Stimulated activated naive B cell treated with anti-CD40 and anti-IgM and Interleukin-4, amounts not matched to agents 10 μg/mL and 1 μg/mL and 100 μg/mL, for 72 hours (primary cell): ENCODE data around the gene C20orf144.
"Not testable (repeated sequence)": the region's sequence is repeated elsewhere in the genome, so short reads cannot be mapped to it uniquely, and the experiment has no call there.

Experiments used
- ATAC-seq, 2 donors: fragments of 150-1000 bp; cut with Tn5 transposase; replicated peaks; 2 replicates each; pipeline ENCODE4 v1.10.0; 2021; ENCODE audit warnings: moderate library complexity in 1 of 2
- DNase-seq: peaks from one replicate; pipeline ENCODE4 v3.0.0; 2021
- H3K27ac Mint-ChIP-seq: one replicate; pipeline ENCODE4 v1.8.0; 2022; ENCODE audit warnings: mild to moderate bottlenecking, mixed read lengths
- H3K27me3 Mint-ChIP-seq, 2 donors: one replicate each; pipeline ENCODE4 v1.8.0; 2022; ENCODE audit warnings: mixed read lengths in 2 of 2
- H3K36me3 Mint-ChIP-seq, 2 donors: one replicate each; pipeline ENCODE4 v1.8.0; 2022; ENCODE audit warnings: mixed read lengths in 2 of 2, mild to moderate bottlenecking in 1 of 2
- H3K4me1 Mint-ChIP-seq, 2 donors: one replicate each; pipeline ENCODE4 v1.8.0; 2022; ENCODE audit warnings: mixed read lengths in 2 of 2, mild to moderate bottlenecking in 1 of 2
- H3K4me3 Mint-ChIP-seq, 2 donors: one replicate each; pipeline ENCODE4 v1.8.0; 2022; ENCODE audit warnings: mild to moderate bottlenecking in 2 of 2, mixed read lengths in 2 of 2, moderate library complexity in 1 of 2
- H3K9me3 Mint-ChIP-seq, 2 donors: one replicate each; pipeline ENCODE4 v1.8.0; 2022; ENCODE audit warnings: mixed read lengths in 2 of 2, mild to moderate bottlenecking in 1 of 2

The C20orf144 gene

DNA sequence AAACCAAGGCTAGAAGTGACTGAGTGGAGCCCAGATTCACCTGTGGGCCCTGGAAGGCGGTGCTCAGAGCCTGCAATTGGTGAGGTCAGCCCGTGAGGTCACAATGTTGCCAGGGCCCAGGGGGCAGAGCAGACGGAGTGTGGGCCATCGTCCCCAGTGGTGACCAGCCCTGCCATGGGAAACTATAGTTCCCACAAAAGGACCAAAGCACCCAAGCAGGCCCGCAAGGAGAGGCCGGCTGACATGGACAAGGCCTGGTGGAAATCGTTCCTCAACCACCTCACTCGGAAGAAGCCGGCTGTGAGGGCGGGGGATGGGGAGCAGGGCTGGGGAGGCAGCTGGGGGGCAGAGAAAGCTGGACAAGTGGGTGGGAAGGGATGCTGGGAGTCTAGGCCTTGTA lies at the start of gene C20orf144:
TSS of gene C20orf144 (plus strand) at position 156 of the 400 bp plus-strand sequence. CDS start at position 175, 19 bp downstream.
- H3K27ac Mint-ChIP-seq: peak within 1 kb of the TSS; percentile 81
- peaks cover 4 to 6% of the 10 kb centered on the region in 2 donors for H3K36me3 Mint-ChIP-seq
- no peak for ATAC-seq
- H3K4me3 Mint-ChIP-seq: peak within 1 kb of the TSS; percentile 84 to 89
- no peaks in the 10 kb centered on the region for H3K27me3 Mint-ChIP-seq
- DNase-seq: no peak
- H3K9me3 Mint-ChIP-seq: no peaks in the 10 kb centered on the region
- H3K4me1 Mint-ChIP-seq: peaks cover 23 to 34% of the 10 kb centered on the region in 2 donors

DNA sequence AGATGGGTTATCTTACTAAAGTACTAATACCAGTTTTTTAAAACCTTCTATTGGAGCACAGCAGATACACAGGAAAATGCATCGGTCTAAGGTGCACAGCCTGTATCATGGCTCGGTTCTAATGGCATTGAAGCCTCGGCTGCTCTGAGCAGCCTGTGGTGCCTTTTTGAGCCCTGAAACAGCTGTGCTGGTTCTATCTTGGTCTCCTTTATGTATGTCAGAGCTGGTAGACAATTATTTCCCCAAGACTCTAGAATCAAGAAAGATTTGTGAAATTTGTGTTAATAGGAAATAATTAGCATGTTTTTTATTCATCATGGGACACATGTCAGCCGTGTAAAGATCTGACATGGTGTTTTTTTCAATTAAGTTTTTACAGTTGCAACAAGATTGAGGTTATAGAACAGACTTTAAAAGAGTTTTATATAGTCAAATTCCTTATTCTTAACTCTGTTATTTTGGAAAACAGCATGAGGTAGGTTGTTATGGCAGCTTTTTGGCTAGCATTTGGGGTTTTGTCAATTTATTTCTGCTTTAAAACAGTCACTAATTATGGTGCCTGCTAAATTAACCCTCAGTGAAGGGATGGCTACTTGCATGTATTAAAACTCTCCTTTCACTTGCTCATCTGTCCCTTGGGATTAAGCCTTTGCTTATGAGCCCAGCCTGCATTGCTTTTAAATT lies 40.3 kb upstream of the C20orf144 start:
- Mint-ChIP-seq H3K4me3 (no peak overlapping the region), H3K27ac (no peak overlapping the region), H3K27me3 (no peaks in the 10 kb centered on the region), H3K36me3 (peaks cover 32 to 49% of the 10 kb centered on the region in 2 donors), H3K9me3 (peaks cover 0 to 1% of the 10 kb centered on the region in 2 donors), H3K4me1 (peaks cover 7 to 9% of the 10 kb centered on the region in 2 donors)
- no peak for ATAC-seq
- DNase-seq: no peak

- Mint-ChIP-seq H3K4me3 (no peak overlapping the region), H3K9me3 (peaks cover 0 to 3% of the 10 kb centered on the region in 2 donors), H3K36me3 (peaks cover 35 to 58% of the 10 kb centered on the region in 2 donors), H3K4me1 (peaks cover 7 to 9% of the 10 kb centered on the region in 2 donors), H3K27me3 (no peaks in the 10 kb centered on the region), H3K27ac (no peak overlapping the region)
- DNase-seq (no peak), ATAC-seq (no peak)
Observed at GRCh38 chr20:33622705-33623365, 39.3 kb upstream of the C20orf144 start.

DNA sequence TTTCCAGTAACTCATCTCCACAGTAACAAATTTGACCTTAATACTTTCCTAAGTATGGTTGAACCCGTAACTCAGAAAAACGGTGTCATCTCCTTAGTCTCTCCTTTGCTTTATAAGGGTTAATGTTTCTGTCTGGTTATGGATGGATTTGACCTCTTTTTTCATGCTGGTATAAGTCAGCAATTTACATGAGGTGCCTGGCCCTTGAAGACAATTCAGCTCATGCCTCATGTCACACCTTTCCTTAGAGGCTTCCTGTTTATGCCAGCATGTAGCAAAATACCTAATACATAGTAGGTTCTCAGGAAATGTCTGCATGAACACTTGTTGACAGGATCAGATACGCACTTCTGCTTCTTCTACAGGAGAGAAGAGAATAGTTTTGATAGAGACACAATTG lies 37.7 kb upstream of the C20orf144 start:
- H3K4me1 Mint-ChIP-seq: peaks cover 7 to 9% of the 10 kb centered on the region in 2 donors
- ATAC-seq (no peak), DNase-seq (no peak)
- no peak overlapping the region for H3K27ac Mint-ChIP-seq
- H3K4me3 Mint-ChIP-seq: no peak overlapping the region
- peaks cover 0 to 3% of the 10 kb centered on the region in 2 donors for H3K9me3 Mint-ChIP-seq
- peaks cover 40 to 65% of the 10 kb centered on the region in 2 donors for H3K36me3 Mint-ChIP-seq
- H3K27me3 Mint-ChIP-seq: no peaks in the 10 kb centered on the region

GRCh38 chr20:33626190-33626589 lies 35.9 kb upstream of the C20orf144 start:
- H3K36me3 Mint-ChIP-seq: peaks cover 53 to 77% of the 10 kb centered on the region in 2 donors
- H3K27me3 Mint-ChIP-seq: no peaks in the 10 kb centered on the region
- peaks cover 7 to 9% of the 10 kb centered on the region in 2 donors for H3K4me1 Mint-ChIP-seq
- no peak overlapping the region for H3K27ac Mint-ChIP-seq
- DNase-seq: no peak
- ATAC-seq: no peak
- H3K9me3 Mint-ChIP-seq: peaks cover 0 to 3% of the 10 kb centered on the region in 2 donors
- no peak overlapping the region for H3K4me3 Mint-ChIP-seq

GRCh38 chr20:33627577-33628216 lies 34.4 kb upstream of the C20orf144 start:
- no peak overlapping the region for H3K27ac Mint-ChIP-seq
- peaks cover 0 to 3% of the 10 kb centered on the region in 2 donors for H3K9me3 Mint-ChIP-seq
- no peak overlapping the region for H3K4me3 Mint-ChIP-seq
- no peak for ATAC-seq
- DNase-seq: no peak
- H3K4me1 Mint-ChIP-seq: peaks cover 7 to 9% of the 10 kb centered on the region in 2 donors
- H3K36me3 Mint-ChIP-seq: peaks cover 53 to 81% of the 10 kb centered on the region in 2 donors
- no peaks in the 10 kb centered on the region for H3K27me3 Mint-ChIP-seq

- peaks cover 40 to 64% of the 10 kb centered on the region in 2 donors for H3K36me3 Mint-ChIP-seq
- H3K27ac Mint-ChIP-seq: no peak overlapping the region
- ATAC-seq (no peak), DNase-seq (no peak)
- peaks cover 3 to 4% of the 10 kb centered on the region in 2 donors for H3K4me1 Mint-ChIP-seq
- no peaks in the 10 kb centered on the region for H3K27me3 Mint-ChIP-seq
- no peak overlapping the region for H3K4me3 Mint-ChIP-seq
- peaks cover 0 to 1% of the 10 kb centered on the region in 2 donors for H3K9me3 Mint-ChIP-seq
Observed at GRCh38 chr20:33629533-33629932, 32.6 kb upstream of the C20orf144 start.

DNA sequence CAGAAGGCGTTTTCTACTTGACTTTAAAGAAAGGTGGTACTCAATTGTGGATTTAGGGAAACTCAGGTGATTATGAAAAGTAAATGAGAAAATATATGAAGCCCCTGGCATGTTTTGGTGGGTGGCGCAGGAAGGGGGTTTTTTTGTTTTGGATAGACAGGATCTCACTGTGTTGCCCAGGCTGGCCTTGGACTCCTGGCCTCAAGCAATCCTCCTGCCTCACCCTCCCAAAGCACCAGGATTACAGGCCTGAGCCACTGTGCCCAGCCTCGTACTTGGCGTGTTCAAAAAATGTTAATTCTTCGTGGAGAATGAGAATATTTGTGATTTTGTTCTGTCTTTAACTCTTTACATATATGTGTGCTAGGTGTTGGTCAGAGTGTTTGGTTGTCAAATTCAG lies 32.1 kb upstream of the C20orf144 start:
- Mint-ChIP-seq H3K27me3 (no peaks in the 10 kb centered on the region), H3K4me3 (no peak overlapping the region), H3K36me3 (peaks cover 40 to 60% of the 10 kb centered on the region in 2 donors), H3K9me3 (peaks cover 0 to 1% of the 10 kb centered on the region in 2 donors), H3K27ac (no peak overlapping the region), H3K4me1 (peaks cover 0 to 2% of the 10 kb centered on the region in 2 donors)
- no peak for DNase-seq
- no peak for ATAC-seq

- Mint-ChIP-seq H3K4me3 (no peak overlapping the region), H3K27me3 (no peaks in the 10 kb centered on the region), H3K27ac (no peak overlapping the region), H3K4me1 (no peaks in the 10 kb centered on the region), H3K9me3 (peaks cover 0 to 1% of the 10 kb centered on the region in 2 donors), H3K36me3 (peaks cover 35 to 54% of the 10 kb centered on the region in 2 donors)
- DNase-seq (no peak), ATAC-seq (no peak)
Observed at GRCh38 chr20:33630507-33630906, 31.6 kb upstream of the C20orf144 start.

GRCh38 chr20:33631910-33632309 lies 30.2 kb upstream of the C20orf144 start:
- not testable (repeated sequence) for H3K9me3 Mint-ChIP-seq, DNase-seq, H3K27ac Mint-ChIP-seq, H3K4me3 Mint-ChIP-seq, H3K27me3 Mint-ChIP-seq, H3K4me1 Mint-ChIP-seq, ATAC-seq
- H3K36me3 Mint-ChIP-seq: peaks cover 33 to 45% of the 10 kb centered on the region in 2 donors

DNA sequence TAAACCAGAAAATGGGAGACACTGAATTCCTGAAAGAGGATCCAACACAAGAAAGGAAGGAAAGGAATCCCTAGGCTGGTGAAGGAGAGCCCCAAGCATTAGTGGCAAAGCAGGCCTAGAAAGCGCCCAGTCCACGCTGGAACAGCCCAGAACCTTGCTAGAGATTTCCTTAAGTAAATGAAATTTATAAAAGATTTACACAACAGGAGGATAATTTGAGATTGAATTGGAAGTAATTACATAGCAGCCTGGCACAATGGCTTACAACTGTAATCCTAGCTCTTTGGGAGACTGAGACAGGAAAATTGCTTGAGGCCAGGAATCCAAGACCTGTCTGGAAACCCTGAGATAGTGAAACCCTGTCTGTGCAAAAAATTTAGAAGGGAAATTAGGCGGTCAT lies 26.8 kb upstream of the C20orf144 start:
- Mint-ChIP-seq H3K4me1 (no peaks in the 10 kb centered on the region), H3K36me3 (peaks cover 33 to 38% of the 10 kb centered on the region in 2 donors), H3K27ac (no peak overlapping the region), H3K4me3 (no peak overlapping the region), H3K27me3 (no peaks in the 10 kb centered on the region), H3K9me3 (no peaks in the 10 kb centered on the region)
- DNase-seq (no peak), ATAC-seq (no peak)

DNA sequence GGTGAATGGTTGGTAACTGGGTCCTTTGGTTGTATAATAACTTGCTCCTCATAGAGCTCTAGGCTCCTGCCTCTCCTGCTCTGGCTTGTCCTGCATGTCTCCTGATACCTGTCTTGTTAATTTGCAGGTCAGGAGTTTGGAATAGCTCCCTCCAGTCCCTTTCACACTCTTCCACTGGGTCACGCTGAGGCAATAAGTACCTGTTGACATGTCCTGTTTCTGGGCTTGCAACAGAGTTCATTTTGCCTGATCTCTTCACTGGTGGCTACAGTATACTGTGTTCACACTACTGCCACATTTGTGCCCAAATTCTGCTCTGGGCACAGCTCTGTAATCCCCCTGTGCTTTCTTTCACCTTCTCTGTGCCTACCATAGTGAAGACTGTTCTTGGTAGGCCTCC lies 25.4 kb upstream of the C20orf144 start:
- H3K27me3 Mint-ChIP-seq: no peaks in the 10 kb centered on the region
- DNase-seq (no peak), ATAC-seq (no peak)
- no peak overlapping the region for H3K4me3 Mint-ChIP-seq
- H3K9me3 Mint-ChIP-seq: no peaks in the 10 kb centered on the region
- no peak overlapping the region for H3K27ac Mint-ChIP-seq
- no peaks in the 10 kb centered on the region for H3K4me1 Mint-ChIP-seq
- H3K36me3 Mint-ChIP-seq: peaks cover 31 to 40% of the 10 kb centered on the region in 2 donors

GRCh38 chr20:33640287-33640686 lies 21.8 kb upstream of the C20orf144 start:
- ATAC-seq: no peak
- Mint-ChIP-seq H3K9me3 (no peaks in the 10 kb centered on the region), H3K4me3 (no peak overlapping the region), H3K27me3 (no peaks in the 10 kb centered on the region), H3K4me1 (no peaks in the 10 kb centered on the region), H3K36me3 (peaks cover 37 to 50% of the 10 kb centered on the region in 2 donors), H3K27ac (no peak overlapping the region)
- DNase-seq: no peak

GRCh38 chr20:33644313-33645071 lies 17.6 kb upstream of the C20orf144 start:
- H3K4me1 Mint-ChIP-seq: peaks cover 0 to 3% of the 10 kb centered on the region in 2 donors
- DNase-seq (no peak), ATAC-seq (no peak)
- no peak overlapping the region for H3K27ac Mint-ChIP-seq
- H3K36me3 Mint-ChIP-seq: peaks cover 28 to 40% of the 10 kb centered on the region in 2 donors
- no peaks in the 10 kb centered on the region for H3K9me3 Mint-ChIP-seq
- H3K4me3 Mint-ChIP-seq: no peak overlapping the region
- H3K27me3 Mint-ChIP-seq: no peaks in the 10 kb centered on the region
